Cerebellar nuclear complex (tissue), 1 donor: ENCODE measurements around the gene MUC22.
"Not testable (repeated sequence)": the region's sequence is repeated elsewhere in the genome, so short reads cannot be mapped to it uniquely, and the experiment has no call there.

ENCODE experiments used
- DNase-seq, 2 experiments: peaks; one replicate each; lab custom pipeline; 2025; lab: John Stamatoyannopoulos, UW

Gene MUC22

DNA sequence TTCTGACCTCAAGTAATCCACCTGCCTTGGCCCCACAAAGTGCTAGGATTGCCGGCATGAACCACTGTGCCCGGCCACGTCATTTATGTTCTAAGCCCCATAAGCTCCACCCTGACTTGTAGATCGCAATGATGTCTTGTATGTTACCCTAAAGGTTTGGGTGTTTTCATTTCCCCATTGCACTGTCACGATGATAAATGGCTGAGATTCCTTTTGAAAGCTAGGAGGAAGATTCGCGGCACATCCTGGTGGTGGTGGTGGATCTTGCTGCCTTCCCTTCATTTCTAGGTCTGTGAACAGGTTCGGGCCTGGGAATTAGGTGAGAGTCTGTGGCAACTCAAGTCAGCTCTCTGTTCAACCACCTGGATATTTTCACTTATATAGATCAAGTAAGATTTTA is 28.3 kb downstream of the MUC22 start:
- no peak for DNase-seq

DNA sequence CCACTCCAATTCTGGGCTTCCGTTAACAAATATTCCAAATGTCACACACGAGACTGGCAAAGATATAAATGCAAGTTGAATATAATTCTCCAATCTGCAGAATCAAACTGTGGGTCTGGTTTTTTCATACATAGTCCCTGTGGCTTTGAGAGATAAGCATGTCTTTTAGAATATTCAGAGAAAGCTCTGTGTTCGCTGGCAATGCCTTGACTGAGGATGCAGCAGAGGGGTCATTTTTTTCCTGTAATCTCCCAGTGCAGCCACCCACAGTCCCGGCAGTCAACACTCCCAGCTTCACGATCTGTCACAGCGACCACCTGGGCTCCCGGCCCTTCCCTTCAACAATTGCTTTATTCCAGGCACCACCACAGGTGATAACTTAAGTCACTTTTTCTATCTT is 30.5 kb downstream of the MUC22 start:
- DNase-seq, result no peak

DNA sequence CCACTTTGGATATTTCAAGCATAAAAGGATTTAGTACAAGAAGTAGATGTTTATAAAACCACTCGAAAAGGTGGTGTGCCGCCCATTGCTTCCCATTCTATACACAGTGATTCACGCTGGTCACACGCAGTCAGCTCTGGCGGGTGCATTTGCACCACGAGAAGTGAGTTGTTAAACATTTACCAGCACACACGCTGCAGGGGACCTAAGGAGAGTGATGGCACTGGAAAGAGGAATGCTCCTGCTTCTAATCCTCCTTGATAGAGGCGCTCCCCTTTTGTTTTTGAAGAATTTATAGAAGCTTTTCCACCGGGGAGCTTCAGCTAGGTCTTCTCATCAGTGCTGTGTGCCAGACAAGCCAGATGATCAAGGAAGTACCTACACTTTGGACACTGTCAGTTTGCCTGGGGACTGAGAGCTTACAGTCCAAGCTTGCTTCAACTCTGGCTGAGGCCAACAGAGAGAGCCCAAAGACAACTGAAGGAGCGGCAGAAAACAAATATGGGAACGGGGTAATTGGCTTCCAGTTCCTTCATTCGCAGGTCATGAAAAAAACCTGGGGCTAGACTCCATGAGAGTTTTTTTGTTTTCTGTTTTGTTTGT is 31.2 kb downstream of the MUC22 start:
- no peak for DNase-seq

DNA sequence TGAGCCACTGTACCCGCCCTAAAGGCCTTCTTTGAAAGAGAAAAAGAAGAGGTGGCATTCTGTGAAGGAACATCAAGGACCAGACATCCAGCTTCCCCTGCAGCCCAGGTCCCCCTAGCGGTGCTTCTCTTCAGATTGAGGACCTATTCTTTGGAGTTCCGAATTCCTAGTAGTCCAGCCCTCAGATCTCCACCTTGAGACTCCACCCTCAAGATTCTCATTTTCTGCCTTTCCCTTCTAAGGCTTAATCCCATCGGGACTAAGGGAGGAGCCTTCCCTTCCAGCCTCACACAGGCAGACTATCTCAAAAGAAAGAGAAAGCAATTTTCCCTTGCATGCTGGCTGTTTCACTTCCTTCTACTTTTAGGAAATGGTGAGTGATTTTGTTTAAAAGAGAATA is 32.5 kb downstream of the MUC22 start:
- DNase-seq, result no peak

DNA sequence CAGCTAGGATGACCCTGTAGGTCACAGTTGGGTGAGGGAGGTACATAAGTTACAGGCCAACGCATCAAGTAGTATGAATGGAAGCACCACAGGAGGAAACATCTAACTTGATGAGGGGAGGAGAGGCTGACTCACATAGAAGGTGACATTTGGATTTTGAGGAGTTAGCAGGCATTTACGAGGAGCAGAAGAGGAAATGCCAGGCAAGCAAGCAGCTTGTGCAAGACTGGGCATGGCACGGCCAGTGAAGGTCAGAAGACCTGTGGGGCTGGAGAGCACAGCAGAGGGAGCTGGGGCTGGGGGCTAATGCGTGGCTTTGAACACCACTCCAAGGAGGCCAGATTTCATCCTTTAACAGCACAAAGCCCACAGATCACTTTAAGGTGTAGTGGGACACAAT is 37.8 kb downstream of the MUC22 start:
- no peak for DNase-seq

DNA sequence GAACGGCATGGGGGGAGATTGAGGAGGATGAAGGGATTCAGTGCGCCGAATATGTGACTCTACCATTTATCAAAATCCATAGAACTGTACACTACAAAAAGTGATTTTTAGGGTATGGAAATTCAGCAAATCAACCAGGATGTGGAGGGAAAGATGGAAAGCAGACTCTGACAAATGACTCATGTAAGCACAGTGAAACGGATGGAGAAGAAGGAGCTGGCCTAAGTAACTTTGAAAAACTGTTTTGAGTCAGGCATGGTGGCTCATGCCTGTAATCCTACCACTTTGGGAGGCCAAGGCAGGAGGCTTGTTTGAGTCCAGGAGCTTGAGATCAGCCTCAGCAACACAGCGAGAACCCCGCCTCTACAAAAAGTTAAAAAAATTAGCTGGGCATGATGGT is 39.2 kb downstream of the MUC22 start:
- DNase-seq, result no peak

DNA sequence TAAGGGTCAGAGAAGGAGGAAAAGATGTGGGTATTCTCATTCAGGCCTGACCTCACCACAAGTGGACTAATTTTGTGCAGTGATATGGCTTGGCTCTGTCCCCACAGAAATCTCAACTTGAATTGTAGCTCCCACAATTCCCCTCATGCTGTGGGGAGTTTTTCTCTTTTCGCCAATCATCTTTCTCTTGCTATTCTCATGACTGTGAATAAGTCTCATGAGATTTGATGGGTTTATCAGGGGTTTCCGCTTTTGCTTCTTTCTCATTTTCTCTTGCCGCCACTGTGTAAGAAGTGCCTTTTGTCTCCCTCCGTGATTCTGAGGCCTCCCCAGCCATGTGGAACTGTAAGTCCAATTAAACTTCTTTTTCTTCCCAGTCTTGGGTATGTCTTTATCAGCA is 42.9 kb downstream of the MUC22 start:
- not testable (repeated sequence) for DNase-seq

DNA sequence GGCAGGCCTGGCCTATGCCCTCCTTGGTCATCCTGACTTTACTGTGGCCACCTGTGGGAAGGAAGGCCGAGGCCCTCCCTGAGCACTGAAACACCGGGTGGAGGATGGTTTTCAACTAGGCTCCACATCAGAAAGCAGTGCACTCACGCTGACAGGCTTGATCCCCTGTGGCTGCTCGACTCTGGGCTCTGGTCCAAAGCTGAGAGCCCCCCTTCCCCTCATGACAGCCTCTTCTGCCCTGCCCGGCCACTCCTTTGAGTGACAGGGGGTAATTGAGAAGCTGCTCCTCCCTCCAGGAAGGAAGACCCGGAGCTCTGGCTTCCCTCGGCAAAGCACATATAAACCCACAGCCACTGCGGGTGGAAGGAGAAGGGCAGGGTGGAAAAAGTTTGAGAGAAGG is 43.6 kb downstream of the MUC22 start:
- no peak for DNase-seq

DNA sequence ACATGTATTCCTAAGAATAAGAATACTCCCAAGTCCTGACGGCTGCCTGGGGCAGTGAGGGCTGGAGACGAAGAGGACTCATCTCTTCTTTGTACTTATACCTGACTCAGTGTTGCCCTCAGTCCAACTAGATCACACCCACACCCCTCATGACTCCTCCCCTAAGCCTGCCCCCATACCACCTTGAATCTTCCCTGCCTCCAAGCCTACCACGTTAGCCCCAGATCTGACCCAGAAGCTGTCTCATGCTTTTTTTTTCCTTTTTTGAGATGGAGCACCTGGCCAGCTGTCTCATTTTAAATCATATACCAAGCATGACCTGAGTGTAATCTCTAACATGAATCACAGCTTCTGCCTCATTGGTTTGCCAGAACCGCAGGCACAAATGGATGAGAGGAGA is 45.2 kb downstream of the MUC22 start:
- DNase-seq, result no peak

DNA sequence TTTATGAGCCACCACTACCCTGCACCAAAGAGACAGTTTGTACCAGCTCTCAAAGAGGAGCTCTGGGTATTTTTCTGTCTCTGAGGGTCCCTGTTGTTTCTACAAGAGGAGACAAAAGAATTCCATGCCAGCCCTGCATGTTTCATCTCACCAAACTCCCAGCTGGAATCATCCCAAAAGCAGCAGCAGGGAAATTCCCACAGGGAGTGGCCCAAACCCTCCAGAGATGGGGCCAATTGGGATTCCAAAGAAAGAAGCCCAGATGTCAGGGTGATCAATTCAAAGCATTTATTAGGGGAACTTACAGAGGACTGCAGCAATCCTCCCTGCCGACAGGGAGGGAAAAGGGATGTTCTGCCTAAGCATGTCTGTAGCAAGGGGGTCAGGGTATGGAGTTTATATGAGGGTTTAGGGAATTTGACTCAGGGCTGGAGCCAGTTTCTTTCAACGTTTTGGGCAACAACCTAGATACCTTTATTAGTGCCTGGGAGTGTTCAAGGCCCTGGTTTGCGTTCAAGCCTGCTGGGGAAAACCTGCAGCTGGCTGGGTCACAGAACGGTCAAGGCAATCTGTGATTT is 47.2 kb downstream of the MUC22 start:
- no peak for DNase-seq

DNA sequence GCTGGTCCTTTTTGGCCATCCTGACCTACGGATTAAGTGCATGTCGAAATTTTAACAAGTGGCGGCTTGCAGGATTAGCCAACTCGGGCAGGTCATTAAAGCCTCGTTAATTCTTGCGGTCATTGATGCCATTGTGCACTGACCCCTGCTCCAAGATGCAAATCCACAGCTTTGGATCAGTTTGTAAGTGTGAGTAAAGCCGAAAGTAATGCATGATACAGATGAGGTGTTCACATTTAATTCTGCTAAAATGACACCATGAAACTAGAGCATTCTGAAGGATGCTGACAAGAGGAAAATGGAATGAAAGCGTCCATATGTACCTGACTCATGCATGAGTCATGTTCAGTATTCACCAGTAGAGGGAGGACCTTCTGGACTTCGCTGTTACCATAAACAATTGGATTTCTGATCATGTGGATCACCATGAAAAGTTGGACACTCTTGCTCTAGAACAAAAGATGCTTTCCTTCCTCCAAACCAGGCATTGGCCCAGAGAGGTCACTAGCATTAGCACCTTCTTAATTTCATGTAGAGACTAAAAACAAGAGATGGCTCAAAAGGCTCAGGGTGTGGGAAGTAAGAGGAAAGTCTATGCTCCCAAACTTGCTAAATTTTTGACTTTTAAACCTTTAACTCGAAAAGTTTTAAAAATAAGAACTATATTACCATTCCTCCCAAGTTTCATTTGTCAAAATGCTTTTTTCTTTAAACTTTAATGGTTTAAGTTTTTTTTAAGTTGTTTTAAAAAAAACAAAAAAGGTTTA is 48.0 kb downstream of the MUC22 start:
- DNase-seq, result no peak

DNA sequence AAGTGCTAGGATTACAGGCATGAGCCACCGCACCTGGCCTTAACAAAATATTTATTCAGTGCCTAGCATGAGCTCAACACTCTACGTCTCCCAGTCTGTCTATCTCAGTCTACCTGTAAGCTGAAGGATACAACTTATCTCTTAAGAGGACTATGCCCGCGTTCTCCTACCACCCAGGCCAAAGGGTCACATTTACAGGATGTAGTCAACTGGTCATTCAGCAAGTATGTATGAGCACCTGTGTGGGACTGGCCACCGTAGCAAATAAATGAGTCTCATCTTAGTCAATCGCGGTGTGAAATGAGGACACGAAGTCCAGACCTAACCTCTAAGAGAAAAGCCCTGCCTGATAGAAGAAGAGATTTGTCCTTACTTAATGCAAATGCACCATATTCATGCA is 49.9 kb downstream of the MUC22 start:
- no peak for DNase-seq

DNA sequence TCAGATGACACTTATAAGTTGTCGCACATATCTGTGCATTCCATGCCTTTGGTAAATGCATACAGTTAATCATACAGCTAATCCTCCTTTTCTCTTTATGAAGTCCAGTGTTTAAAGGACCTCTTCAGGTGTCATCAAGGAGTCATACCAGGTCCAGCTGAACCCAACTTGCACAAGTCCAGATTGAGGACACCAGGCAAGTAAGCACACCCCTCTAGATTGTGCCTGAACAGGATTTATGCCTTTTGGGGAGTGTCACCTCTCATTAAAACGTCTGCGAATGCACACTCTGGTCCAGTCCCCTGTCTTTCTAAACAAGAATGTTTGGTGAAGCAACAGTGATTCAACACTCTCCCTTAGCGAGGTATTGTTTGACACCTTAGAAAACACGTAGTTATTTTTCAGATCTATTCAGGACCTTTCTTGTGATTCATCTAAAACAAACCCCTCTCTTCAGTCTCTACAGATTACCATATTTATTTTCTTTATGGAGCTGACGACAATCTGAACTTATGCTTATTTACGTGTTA is 53.7 kb downstream of the MUC22 start:
- no peak for DNase-seq

DNA sequence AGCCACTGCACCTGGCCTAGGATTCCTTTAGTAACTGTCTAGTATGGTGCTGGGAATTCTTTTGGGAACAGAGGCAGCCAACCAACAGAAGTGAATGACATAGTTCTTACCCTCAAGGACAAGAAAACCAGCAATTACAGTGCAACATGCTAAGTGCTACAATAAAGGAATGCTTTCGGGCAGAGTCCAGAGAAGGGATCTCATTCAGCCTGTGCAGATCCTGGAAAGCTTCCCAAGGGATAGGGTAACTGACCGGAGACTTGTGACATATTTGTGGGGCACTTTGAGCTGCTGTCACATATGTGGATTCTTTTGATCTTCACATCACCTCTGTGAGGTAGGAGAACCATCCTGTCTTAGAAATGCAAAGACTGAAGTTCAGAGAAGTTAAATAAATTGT is 55.3 kb downstream of the MUC22 start:
- no peak for DNase-seq

DNA sequence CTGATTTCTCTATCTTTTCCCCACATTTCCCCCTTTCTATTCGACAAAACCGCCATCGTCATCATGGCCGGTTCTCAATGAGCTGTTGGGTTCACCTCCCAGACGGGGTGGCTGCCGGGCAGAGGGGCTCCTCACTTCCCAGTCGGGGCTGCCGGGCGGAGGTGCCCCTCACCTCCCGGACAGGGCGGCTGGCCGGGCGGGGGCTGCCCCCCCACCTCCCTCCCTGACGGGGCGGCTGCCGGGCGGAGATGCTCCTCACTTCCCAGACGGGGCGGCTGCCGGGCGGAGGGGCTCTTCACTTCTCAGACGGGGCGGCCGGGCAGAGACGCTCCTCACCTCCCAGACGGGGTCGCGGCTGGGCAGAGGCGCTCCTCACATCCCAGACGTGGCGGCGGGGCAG is 56.8 kb downstream of the MUC22 start:
- DNase-seq, result not testable (repeated sequence)

DNA sequence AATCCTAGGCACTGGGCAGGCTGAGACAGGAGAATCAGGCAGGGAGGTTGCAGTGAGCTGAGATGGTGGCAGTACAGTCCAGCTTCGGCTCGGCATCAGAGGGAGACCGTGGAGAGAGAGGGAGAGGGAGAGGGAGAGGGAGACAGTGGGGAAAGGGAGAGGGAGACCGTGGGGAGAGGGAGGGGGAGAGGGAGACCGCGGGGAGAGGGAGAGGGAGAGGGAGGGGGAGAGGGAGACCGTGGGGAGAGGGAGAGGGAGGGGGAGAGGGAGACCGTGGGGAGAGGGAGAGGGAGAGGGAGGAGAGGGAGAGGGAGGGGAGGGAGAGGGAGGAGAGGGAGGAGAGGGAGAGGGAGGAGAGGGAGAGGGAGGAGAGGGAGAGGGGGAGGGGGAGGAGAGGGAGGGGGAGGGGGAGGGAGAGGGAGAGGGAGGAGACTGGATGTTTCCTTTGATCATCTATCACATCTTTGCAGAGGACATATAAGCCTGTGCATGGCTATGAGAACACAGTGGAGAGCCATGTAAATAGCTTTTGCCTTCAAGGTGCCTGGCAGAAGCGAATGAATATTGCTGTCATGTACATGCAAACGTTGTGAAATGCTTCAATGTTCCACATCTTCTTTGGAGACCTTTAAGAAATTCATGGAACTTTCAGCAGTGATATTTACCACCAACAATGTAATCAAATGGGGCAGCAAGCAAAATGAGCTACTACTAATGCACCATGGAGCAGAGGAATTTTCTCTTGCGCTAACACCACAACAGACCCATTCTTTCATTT is 57.8 kb downstream of the MUC22 start:
- DNase-seq, result not testable (repeated sequence)

DNA sequence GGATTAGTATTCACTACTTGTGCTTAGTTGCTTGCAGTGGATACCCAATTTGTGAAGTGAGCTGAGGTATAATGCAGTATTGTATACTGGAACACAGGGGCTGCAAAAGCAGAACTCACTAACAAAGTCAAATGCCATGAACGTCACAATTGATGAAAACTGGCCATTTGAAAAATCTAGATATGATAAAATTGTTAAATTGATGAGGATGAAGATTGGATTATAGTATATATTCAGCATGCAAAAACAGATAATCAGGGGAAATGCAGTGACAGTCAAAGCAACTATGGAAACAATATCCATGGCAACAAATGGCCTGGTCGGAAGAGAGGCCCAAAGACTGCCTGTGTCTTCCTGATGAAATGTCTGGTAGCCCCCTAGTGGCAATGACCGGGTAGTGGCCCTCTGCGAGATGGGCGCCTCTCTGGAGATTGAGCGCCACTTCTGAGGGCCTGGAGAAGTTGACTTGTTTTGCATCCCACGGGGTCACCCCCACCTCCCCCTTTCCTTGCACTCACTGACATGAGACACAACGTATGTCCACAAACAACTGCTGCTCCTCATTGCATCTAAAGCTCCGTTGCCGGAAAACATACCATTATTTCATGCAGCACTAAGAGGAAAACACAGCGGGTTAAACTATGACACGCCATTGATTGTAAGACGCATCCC is 58.5 kb downstream of the MUC22 start:
- DNase-seq, result no peak

DNA sequence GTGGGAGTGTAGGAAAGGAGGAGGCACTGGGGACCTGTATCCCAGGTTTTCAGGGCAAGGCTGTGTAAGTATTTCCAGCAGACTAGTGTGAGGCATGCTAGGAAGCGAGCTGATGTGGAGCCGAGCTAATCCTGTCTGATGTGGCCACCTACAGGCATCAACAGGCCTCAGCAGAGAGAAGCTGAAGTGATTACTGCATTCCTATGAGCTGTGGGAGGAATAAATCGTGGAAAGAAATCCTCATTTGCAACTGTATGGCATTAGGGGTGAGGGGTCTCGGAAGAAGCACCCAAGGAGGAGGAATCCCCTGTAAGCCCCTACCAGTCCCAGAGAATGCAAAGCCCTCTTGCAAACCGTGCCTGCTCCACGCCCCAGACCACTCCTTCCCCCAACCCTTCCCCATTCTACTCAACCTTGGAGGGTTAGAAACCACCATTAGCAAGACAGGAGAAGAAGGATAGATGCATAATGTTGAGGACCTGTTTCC is 60.5 kb downstream of the MUC22 start:
- no peak for DNase-seq

DNA sequence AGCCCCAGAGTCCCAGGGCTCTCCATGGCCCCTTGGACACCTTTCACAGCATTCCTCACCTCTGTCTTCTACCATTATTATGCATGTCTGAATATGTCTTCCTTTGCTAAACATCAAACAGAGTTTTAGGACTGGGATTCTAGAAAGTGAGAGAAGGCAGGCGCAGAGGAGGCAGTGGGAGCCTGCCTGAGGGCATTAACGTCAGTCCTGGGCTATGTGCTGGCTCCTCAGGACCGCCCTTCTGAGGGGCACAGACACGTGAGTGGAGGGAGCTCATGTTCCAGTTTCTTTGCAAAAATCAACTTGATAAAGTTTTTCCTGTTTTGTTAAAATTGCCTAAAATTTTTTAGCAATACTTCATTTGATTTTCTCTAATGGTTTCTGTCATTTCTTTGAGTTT is 64.1 kb downstream of the MUC22 start:
- no peak for DNase-seq

DNA sequence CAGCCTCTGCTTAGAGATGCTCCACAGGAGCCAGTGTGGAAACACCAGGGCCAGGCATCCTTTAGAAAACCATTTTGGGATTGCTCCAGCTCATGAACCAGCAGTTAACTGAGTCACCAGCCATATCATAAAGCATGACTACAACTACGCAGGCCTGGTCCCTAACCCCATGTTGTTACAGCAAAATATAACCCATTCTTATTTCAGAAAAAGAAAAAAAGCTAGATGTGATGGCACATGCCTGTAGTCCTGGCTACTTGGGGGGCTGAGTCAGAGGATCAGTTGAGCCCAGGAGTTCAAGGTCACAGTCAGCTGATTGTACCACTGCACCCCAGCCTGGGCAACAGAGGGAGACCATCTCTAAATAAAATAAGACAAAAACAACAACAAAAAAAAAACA is 65.3 kb downstream of the MUC22 start:
- DNase-seq, result no peak

DNA sequence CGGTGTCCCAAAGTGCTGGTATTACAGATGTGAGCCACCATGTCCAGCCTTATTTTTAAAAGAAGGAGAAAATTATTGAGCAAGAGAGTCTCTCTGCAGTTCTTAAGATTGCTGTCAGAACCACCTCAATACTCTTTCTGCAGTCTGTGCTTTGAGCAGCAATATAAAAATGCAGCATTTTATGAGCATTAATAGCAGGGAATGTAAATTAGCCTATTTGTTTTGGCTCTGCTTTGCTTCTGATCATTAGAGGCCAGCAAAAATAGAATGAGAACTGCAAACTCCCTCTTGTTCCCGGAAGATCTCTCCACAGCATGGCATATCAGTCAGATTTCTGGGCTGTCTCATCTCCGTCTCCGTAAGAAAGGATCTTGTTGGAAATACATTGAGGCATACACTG is 66.3 kb downstream of the MUC22 start:
- DNase-seq, result no peak
